CD4-positive, CD25-positive, alpha-beta regulatory T cell (primary cell): Measurements from ENCODE around the gene DIP2C. TPM values are rescaled to one million over a fixed set of nuclear protein-coding genes. Genes with fewer than 3 reads are reported as not detected.
A peak's percentile ranks its signal among the peaks of the same experiment; 100 is the strongest.

Experiments used
- ATAC-seq, 2 donors: fragments of 150-1000 bp; cut with Tn5 transposase; one replicate each; pipeline ENCODE4 v1.10.0; 2021; ENCODE audit warnings: low read depth in 2 of 2, moderate number of reproducible peaks in 2 of 2, moderate library complexity in 1 of 2
- DNase-seq, 3 donors: peaks; one replicate each; pipeline versions ENCODE4 v3.0.0 to v3.0.0-alpha.2; 2012 to 2022; ENCODE audit warnings: mixed read lengths in 1 of 3
- H3K27ac ChIP-seq: one replicate; pipeline ENCODE4 v1.7.0; 2013; ENCODE audit warnings: mild to moderate bottlenecking, low read length; ENCODE audit not compliant: insufficient read depth, poor library complexity, severe bottlenecking
- H3K27me3 ChIP-seq: one replicate; pipeline ENCODE4 v1.7.0; 2013; ENCODE audit warnings: low read length; ENCODE audit not compliant: control insufficient read depth, insufficient read depth
- H3K36me3 ChIP-seq: one replicate; pipeline ENCODE4 v1.7.0; 2013; ENCODE audit warnings: mild to moderate bottlenecking, low read length, moderate library complexity; ENCODE audit not compliant: control insufficient read depth, insufficient read depth
- H3K4me1 ChIP-seq: 2 replicates; pipeline ENCODE4 v1.7.0; 2013; ENCODE audit warnings: mild to moderate bottlenecking, low read length; ENCODE audit not compliant: insufficient read depth, control insufficient read depth, poor library complexity, severe bottlenecking
- H3K4me3 ChIP-seq: one replicate; pipeline ENCODE4 v1.7.0; 2013; ENCODE audit warnings: low read depth, mild to moderate bottlenecking, low read length, moderate library complexity
- H3K9me3 ChIP-seq, 2 experiments: 1 replicate in 1 of 2; 2 replicates in 1 of 2; pipeline ENCODE4 v1.7.0; 2013; ENCODE audit warnings: low read length in 2 of 2, mild to moderate bottlenecking in 1 of 2, moderate library complexity in 1 of 2; ENCODE audit not compliant: control insufficient read depth in 2 of 2
- H3K27ac Mint-ChIP-seq, 3 donors: one replicate each; pipeline ENCODE4 v1.8.0; 2020 to 2022; ENCODE audit warnings: mild to moderate bottlenecking in 3 of 3, mixed read lengths in 3 of 3, moderate library complexity in 2 of 3
- H3K27me3 Mint-ChIP-seq: one replicate; pipeline ENCODE4 v1.8.0; 2022; ENCODE audit warnings: mild to moderate bottlenecking, mixed read lengths
- H3K36me3 Mint-ChIP-seq: one replicate; pipeline ENCODE4 v1.8.0; 2020; ENCODE audit warnings: mixed read lengths
- H3K4me1 Mint-ChIP-seq, 4 donors: one replicate each; pipeline ENCODE4 v1.8.0; 2020 to 2022; ENCODE audit warnings: mixed read lengths in 4 of 4, mild to moderate bottlenecking in 1 of 4
- H3K4me3 Mint-ChIP-seq, 4 donors: one replicate each; pipeline ENCODE4 v1.8.0; 2020 to 2022; ENCODE audit warnings: mild to moderate bottlenecking in 4 of 4, mixed read lengths in 4 of 4, moderate library complexity in 3 of 4
- H3K9me3 Mint-ChIP-seq, 7 donors: one replicate each; pipeline ENCODE4 v1.8.0; 2020 to 2022; ENCODE audit warnings: mixed read lengths in 7 of 7, mild to moderate bottlenecking in 3 of 7, moderate library complexity in 2 of 7
- polyA plus RNA-seq, 4 donors: library from polyadenylated mRNA; unstranded; fragments of 300-500 nt; fragmentation: Illumina TruSeq; gene quantifications; one replicate each; pipeline ENCODE4 v1.2.3, GENCODE V29; 2021
- total RNA-seq: library from RNA; stranded (reverse); gene quantifications from one replicate; pipeline ENCODE4 v1.2.3, GENCODE V29; 2022

The DIP2C gene
- total and polyA plus RNA-seq, 5 donors from 2014 or later: 0.47 to 4.1 (median 0.54) TPM

- no peaks in the 10 kb centered on the region for H3K4me1 ChIP-seq
- H3K4me3 ChIP-seq: no peak overlapping the region
- H3K27me3 Mint-ChIP-seq: no peaks in the 10 kb centered on the region
- ATAC-seq: no peak
- H3K27ac ChIP-seq: no peak overlapping the region
- no peaks in the 10 kb centered on the region for H3K4me1 Mint-ChIP-seq
- DNase-seq: no peak
- H3K9me3 ChIP-seq: no peaks in the 10 kb centered on the region
- no peak overlapping the region for H3K4me3 Mint-ChIP-seq
- no peaks in the 10 kb centered on the region for H3K36me3 Mint-ChIP-seq
- H3K9me3 Mint-ChIP-seq: peaks cover 0 to 2% (median 0%) of the 10 kb centered on the region in 7 donors
- no peak overlapping the region for H3K27ac Mint-ChIP-seq
- H3K36me3 ChIP-seq: no peaks in the 10 kb centered on the region
- no peaks in the 10 kb centered on the region for H3K27me3 ChIP-seq
These were observed 17.3 kb downstream of the DIP2C start for GRCh38 chr10:672203-672602.

DNA sequence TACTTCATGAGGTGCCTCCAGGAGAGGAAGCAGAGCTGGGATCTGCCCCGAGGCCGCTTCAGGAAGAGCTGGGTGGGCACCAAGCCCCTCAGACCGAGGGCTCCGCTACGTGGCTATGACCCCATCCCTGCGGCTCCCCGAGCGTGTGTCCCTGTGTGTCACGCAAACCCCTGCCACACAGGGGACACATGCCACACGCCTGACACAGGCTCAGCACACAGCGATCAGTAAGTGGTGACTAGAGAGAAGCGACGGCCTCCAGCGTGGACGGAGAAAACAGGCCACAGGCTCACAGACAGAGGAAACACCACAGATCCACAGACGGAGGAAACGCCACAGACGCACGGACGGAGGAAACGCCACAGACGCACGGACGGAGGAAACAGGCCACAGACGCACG is 18.5 kb downstream of the DIP2C start:
- Mint-ChIP-seq H3K4me1 (no peaks in the 10 kb centered on the region), H3K27ac (no peak overlapping the region), H3K36me3 (no peaks in the 10 kb centered on the region)

GRCh38 chr10:670038-670437 is 19.4 kb downstream of the DIP2C start:
- no peak for ATAC-seq
- no peaks in the 10 kb centered on the region for H3K27me3 ChIP-seq
- Mint-ChIP-seq H3K27me3 (no peaks in the 10 kb centered on the region), H3K36me3 (no peaks in the 10 kb centered on the region), H3K4me3 (no peak overlapping the region), H3K4me1 (peaks cover 0 to 4% (median 0%) of the 10 kb centered on the region in 4 donors), H3K9me3 (peaks cover 0 to 2% (median 0%) of the 10 kb centered on the region in 7 donors), H3K27ac (no peak overlapping the region)
- no peak overlapping the region for H3K27ac ChIP-seq
- no peak for DNase-seq
- no peaks in the 10 kb centered on the region for H3K36me3 ChIP-seq
- no peak overlapping the region for H3K4me3 ChIP-seq
- H3K9me3 ChIP-seq: no peaks in the 10 kb centered on the region
- H3K4me1 ChIP-seq: no peaks in the 10 kb centered on the region

More for the DNA sequence above, 18.5 kb downstream of the DIP2C start:
- DNase-seq: no peak
- H3K4me3 ChIP-seq: no peak overlapping the region
- no peak for ATAC-seq
- no peak overlapping the region for H3K27ac ChIP-seq
- H3K4me1 ChIP-seq: no peaks in the 10 kb centered on the region
- no peaks in the 10 kb centered on the region for H3K27me3 ChIP-seq
- H3K36me3 ChIP-seq: no peaks in the 10 kb centered on the region
- no peaks in the 10 kb centered on the region for H3K27me3 Mint-ChIP-seq
- H3K9me3 Mint-ChIP-seq: peaks cover 0 to 2% (median 0%) of the 10 kb centered on the region in 7 donors
- no peak overlapping the region for H3K4me3 Mint-ChIP-seq
- H3K9me3 ChIP-seq: no peaks in the 10 kb centered on the region

DNA sequence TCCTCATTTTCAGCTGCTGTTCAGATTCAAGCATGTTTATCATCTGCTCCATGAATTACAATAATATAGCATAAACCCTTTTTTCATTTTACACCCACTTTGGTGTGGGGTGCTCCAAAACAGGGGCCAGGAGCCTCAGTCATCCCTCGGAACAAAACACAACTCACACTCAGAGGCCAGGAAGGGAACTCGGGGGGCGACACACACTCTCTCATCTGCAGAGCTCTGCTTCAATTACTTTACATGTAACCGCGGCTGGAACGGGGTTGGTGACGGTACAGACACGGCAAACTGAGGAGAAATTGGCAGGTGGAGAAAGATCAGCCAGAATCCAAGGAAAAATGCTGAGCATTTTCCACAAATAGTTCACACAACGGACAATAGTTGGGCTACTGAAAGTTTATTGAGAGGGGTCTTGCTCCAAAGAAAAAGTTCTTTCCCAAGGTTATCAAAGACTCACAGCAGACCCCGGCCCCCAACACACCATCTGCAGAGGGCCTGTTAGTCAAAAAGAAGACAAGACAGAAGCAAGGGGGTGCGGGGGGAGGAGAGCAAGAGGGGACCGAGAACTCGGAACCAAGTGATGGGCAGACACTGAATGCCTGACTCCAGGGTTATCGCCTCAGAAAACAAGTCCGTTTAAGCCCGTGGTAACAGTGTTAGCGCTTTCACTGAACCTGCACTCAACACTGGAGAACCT is 20.5 kb downstream of the DIP2C start:
- ATAC-seq (no peak), DNase-seq (no peak)
- Histone ChIP-seq H3K27ac (no peak overlapping the region), H3K36me3 (no peaks in the 10 kb centered on the region), H3K4me1 (no peaks in the 10 kb centered on the region), H3K27me3 (no peaks in the 10 kb centered on the region), H3K4me3 (no peak overlapping the region), H3K9me3 (no peaks in the 10 kb centered on the region)
- peaks cover 0 to 2% (median 0%) of the 10 kb centered on the region in 7 donors for H3K9me3 Mint-ChIP-seq
- peaks cover 0 to 5% (median 0%) of the 10 kb centered on the region in 4 donors for H3K4me1 Mint-ChIP-seq
- no peaks in the 10 kb centered on the region for H3K27me3 Mint-ChIP-seq
- no peak overlapping the region for H3K27ac Mint-ChIP-seq
- H3K36me3 Mint-ChIP-seq: no peaks in the 10 kb centered on the region
- H3K4me3 Mint-ChIP-seq: no peak overlapping the region

DNA sequence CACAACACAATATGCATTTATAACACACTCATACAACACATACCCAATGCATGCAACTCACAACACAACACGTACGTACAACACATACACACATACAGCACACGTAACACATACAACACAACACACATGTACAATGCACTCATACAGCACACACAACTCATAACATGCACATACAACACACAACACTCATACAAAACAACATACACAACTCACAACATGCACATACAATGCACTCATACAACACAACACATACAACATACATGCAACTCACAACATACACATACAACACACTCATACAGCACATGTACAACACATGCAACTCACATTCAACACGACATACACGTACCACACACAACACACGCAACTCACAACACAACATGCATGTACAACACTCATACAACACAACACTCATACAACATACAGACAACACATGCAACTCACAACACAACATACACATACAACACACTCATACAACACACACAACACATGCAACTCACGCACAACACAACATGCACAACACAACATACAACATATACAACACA is 21.8 kb downstream of the DIP2C start:
- Mint-ChIP-seq H3K36me3 (no peaks in the 10 kb centered on the region), H3K27me3 (no peaks in the 10 kb centered on the region), H3K9me3 (peaks cover 0 to 2% (median 0%) of the 10 kb centered on the region in 7 donors), H3K27ac (no peak overlapping the region), H3K4me1 (peaks cover 0 to 5% (median 0%) of the 10 kb centered on the region in 4 donors), H3K4me3 (no peak overlapping the region)
- ATAC-seq (no peak), DNase-seq (no peak)
- Histone ChIP-seq H3K4me3 (no peak overlapping the region), H3K27ac (no peak overlapping the region), H3K4me1 (no peaks in the 10 kb centered on the region), H3K9me3 (no peaks in the 10 kb centered on the region), H3K36me3 (no peaks in the 10 kb centered on the region), H3K27me3 (no peaks in the 10 kb centered on the region)

DNA sequence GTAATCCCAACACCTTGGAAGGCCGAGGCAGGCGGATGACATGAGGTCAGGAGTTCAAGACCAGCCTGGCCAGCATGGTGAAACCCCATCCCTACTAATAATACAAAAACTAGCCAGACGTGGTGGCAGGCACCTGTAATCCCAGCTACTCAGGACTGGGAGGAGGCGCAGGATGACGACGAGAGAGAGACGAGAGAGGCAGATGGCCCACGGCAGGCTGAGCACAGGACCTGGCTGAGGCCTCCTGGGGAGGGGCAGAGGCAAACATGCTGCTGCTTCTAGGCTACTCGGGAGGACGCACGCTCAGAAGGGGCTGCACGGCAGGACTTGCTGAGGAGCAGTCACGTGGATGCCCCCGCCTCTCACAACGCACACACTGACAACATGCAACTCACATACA is 22.4 kb downstream of the DIP2C start:
- Mint-ChIP-seq H3K9me3 (peaks cover 0 to 2% (median 0%) of the 10 kb centered on the region in 7 donors), H3K36me3 (no peaks in the 10 kb centered on the region), H3K4me1 (peaks cover 0 to 5% (median 0%) of the 10 kb centered on the region in 4 donors), H3K4me3 (no peak overlapping the region), H3K27me3 (peaks cover 1% of the 10 kb centered on the region), H3K27ac (no peak overlapping the region)
- ATAC-seq: no peak
- Histone ChIP-seq H3K4me1 (no peaks in the 10 kb centered on the region), H3K4me3 (no peak overlapping the region), H3K36me3 (no peaks in the 10 kb centered on the region), H3K27ac (no peak overlapping the region), H3K9me3 (no peaks in the 10 kb centered on the region), H3K27me3 (no peaks in the 10 kb centered on the region)
- no peak for DNase-seq

DNA sequence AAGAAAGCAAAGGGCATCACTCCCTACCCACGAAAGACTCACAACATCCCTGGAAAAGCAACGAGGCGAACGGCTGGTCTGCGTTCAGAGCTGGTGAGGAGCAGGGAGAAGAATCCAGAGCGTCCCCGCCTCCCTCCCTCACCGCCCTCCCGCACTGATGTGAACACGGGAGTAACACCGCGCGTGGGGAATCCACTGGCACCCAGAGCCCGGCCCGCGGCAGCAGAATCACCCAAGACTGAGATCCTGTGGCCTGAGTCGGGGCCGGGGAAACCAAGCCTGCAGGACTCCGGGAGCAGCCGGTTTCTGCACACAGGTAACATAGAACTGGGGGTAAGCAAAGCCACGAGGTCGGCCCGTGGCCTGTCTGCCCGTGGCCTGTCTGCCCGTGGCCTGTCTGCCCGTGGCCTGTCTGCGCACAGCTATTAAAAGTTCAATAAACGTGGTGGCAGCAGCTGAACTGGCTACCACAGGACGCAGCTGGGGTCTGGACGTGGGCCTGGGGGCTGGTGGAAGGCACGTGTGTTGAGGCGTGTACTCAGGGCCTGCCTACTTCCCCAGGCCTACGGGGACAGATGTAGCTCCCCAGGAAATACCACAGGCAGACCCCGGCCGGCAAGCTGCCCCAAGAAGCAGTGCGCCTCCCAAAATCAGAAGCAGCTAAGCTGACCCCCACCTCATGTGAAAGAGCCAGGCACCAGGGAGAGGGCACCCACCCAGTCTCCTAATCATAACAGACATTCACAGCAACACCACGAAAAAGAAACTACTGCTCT is 23.0 kb downstream of the DIP2C start:
- Histone ChIP-seq H3K4me3 (no peak overlapping the region), H3K9me3 (no peaks in the 10 kb centered on the region), H3K4me1 (no peaks in the 10 kb centered on the region), H3K36me3 (no peaks in the 10 kb centered on the region), H3K27ac (no peak overlapping the region), H3K27me3 (no peaks in the 10 kb centered on the region)
- H3K27me3 Mint-ChIP-seq: peaks cover 6% of the 10 kb centered on the region
- peaks cover 0 to 5% (median 0%) of the 10 kb centered on the region in 4 donors for H3K4me1 Mint-ChIP-seq
- H3K27ac Mint-ChIP-seq: peak overlapping the region in 1 of 3 donors; percentile 27
- H3K36me3 Mint-ChIP-seq: no peaks in the 10 kb centered on the region
- no peak for ATAC-seq
- peaks cover 0 to 2% (median 0%) of the 10 kb centered on the region in 7 donors for H3K9me3 Mint-ChIP-seq
- DNase-seq: no peak
- H3K4me3 Mint-ChIP-seq: no peak overlapping the region
